Activated T-cell treated with anti-CD3 and anti-CD28 coated beads, Interleukin-2, amount 50 U/mL, for 24 hours (primary cell): ENCODE measurements around the gene PDE4B.
A peak's percentile ranks its signal among the peaks of the same experiment; 100 is the strongest.

Experiments
- DNase-seq: peaks from one replicate; pipeline ENCODE4 v3.0.0-alpha.2; 2020
- H3K27ac Mint-ChIP-seq: 2 replicates; pipeline ENCODE4 v1.8.0; 2020; ENCODE audit warnings: mild to moderate bottlenecking, mixed read lengths
- H3K27me3 Mint-ChIP-seq: 2 replicates; pipeline ENCODE4 v1.8.0; 2020; ENCODE audit warnings: mixed read lengths
- H3K36me3 Mint-ChIP-seq: 2 replicates; pipeline ENCODE4 v1.8.0; 2020; ENCODE audit warnings: low read depth, mixed read lengths
- H3K4me1 Mint-ChIP-seq: 2 replicates; pipeline ENCODE4 v1.8.0; 2020; ENCODE audit warnings: low read depth, mixed read lengths
- H3K4me3 Mint-ChIP-seq: 2 replicates; pipeline ENCODE4 v1.8.0; 2020; ENCODE audit warnings: mild to moderate bottlenecking, moderate library complexity, mixed read lengths
- H3K9me3 Mint-ChIP-seq: 2 replicates; pipeline ENCODE4 v1.8.0; 2020; ENCODE audit warnings: mixed read lengths

PDE4B gene

DNA sequence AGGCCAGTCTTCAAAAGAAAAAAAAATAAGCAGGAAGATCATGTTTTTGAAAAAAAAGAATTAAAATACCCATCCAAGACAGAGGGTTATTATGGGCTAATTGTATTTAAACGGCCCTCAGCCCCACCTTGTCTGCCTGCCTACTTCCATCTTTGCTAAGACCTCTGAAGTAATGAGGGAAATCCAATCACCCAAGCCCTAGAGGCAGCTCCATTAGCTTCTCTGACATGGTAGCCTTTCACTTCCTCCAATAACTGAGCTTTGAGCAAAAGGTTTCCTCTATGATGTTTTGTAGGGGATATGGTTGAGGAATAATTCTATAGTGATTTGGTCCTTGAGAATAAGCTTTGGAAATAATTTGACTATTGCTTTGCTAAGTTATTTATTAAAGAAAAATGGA is 563.1 kb downstream of the PDE4B start:
- Mint-ChIP-seq H3K36me3 (peaks cover 68% of the 10 kb centered on the region), H3K4me1 (peaks cover 92% of the 10 kb centered on the region), H3K9me3 (no peaks in the 10 kb centered on the region), H3K27ac (no peak overlapping the region), H3K27me3 (no peaks in the 10 kb centered on the region), H3K4me3 (no peak overlapping the region)
- no peak for DNase-seq

DNA sequence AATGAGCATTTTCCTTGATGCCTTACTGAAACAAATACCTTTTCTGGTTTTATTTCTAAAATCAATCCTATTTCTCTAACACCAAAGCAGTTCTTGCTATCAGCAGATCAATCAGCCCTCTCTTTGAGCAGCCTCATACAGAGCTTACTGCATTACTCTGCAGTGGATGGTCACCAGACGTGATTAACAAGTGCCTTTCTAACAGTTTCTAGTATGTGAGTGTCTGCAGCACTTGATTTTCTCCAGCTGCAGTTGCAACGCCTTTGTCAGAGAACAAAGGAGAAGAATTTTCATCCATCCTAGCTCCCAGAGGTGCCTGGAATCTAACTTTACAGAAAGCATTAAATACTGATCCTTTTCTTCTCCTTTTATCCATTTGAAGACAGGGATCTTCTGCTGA is 563.9 kb downstream of the PDE4B start:
- Mint-ChIP-seq H3K4me3 (no peak overlapping the region), H3K36me3 (peaks cover 76% of the 10 kb centered on the region), H3K27me3 (no peaks in the 10 kb centered on the region), H3K4me1 (peaks cover 84% of the 10 kb centered on the region), H3K9me3 (no peaks in the 10 kb centered on the region), H3K27ac (no peak overlapping the region)
- DNase-seq = no peak

DNA sequence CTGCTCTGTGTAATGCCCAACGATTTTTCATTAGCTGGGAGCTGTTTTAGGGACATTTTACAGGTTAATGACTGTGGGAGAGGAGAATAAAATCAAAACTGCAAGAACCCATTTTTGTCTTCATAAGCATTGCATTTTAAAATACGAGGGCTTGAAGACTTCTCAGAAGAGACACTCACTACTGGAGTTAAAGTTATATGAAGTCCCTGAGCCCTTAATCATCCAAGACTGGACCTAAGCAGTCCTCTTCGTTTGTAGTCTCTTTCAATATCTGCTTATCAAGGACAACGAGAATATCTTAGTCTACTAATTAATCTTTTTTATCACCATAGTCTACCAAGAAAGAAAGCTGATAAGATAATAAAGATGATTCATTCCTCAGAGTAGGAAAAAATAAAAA is 564.3 kb downstream of the PDE4B start:
- Mint-ChIP-seq H3K9me3 (no peaks in the 10 kb centered on the region), H3K27ac (no peak overlapping the region), H3K27me3 (no peaks in the 10 kb centered on the region), H3K4me1 (peaks cover 84% of the 10 kb centered on the region), H3K4me3 (no peak overlapping the region), H3K36me3 (peaks cover 80% of the 10 kb centered on the region)
- DNase-seq = no peak

DNA sequence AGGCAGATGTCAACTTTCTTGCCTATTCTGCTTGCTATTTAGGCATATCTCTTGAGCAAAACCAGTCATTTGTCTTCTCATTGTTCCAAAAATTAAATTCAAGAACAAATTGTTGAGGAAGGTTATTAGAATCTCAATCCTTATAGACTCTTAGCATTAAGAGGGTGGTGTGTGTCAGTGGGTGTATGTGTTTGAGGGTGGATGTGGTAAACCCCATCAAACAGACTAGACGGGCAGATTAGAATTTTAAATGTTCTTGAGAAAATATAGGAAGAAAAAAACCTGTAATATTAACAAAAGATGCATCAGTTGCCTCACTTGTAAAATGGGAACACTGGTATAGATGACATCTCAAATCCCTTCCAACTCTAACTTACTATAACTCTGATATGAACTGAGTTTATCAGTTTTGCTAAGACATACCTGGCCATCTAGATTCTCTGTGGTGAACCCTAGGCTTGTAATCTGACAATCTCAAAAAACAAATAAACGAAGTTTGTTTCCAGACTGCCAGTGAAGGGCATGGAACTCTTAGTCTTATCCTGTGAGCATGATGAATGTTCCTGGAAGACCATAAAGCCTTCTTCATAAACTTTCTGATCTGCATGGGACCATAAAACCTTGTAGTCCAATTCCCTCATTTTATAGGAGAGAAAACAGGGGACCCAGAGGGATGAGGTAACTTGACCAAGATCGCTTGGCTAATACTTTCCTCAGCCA is 564.9 kb downstream of the PDE4B start:
- Mint-ChIP-seq H3K27me3 (no peaks in the 10 kb centered on the region), H3K4me3 (no peak overlapping the region), H3K4me1 (peaks cover 84% of the 10 kb centered on the region), H3K36me3 (peaks cover 81% of the 10 kb centered on the region), H3K9me3 (no peaks in the 10 kb centered on the region), H3K27ac (peak overlapping the region; percentile 68)
- DNase-seq = no peak

DNA sequence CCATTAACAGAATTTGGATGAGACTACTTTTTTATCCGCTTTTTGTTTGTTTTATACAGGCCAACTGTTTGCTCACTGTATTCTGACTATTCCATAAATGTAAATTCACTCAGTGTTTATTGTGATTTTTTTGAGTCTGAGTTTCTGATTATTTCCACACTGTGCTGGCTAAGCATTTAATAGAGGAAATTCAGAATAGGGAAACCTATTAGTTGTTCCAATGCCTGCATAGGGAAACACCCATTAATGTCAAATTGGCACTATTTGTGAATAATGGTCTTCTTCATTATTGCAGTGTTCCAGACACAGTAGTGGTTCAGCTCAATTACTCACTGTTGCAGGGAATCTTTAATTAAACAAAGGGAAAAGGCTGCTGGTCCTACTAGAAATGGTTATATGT is 566.6 kb downstream of the PDE4B start:
- H3K4me3 Mint-ChIP-seq = no peak overlapping the region
- no peaks in the 10 kb centered on the region for H3K27me3 Mint-ChIP-seq
- H3K27ac Mint-ChIP-seq = peak overlapping the region; percentile 1
- peaks cover 86% of the 10 kb centered on the region for H3K36me3 Mint-ChIP-seq
- DNase-seq = no peak
- H3K9me3 Mint-ChIP-seq = no peaks in the 10 kb centered on the region
- peaks cover 76% of the 10 kb centered on the region for H3K4me1 Mint-ChIP-seq

DNA sequence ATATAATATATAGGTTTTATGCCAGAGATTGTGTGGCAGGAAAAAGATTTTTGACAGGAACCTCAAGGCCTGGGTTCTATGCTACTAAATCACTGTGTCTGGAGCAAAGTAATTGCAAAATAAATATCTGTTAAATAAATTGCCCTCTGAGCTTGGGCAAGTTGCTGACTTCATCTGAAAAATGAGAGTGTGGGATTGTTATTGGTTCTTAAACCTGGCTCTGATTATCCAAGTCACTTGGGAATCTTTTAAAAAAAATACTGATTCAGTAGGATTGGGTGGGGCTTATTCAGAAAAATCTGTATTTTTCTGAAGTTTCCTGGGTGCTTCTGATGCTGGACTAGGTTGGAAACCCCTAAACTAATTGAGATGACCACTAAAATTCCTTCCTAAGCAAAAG is 567.1 kb downstream of the PDE4B start:
- H3K9me3 Mint-ChIP-seq = no peaks in the 10 kb centered on the region
- H3K27ac Mint-ChIP-seq = peak overlapping the region; percentile 69
- DNase-seq = no peak
- H3K36me3 Mint-ChIP-seq = peaks cover 86% of the 10 kb centered on the region
- H3K27me3 Mint-ChIP-seq = no peaks in the 10 kb centered on the region
- H3K4me1 Mint-ChIP-seq = peaks cover 76% of the 10 kb centered on the region
- no peak overlapping the region for H3K4me3 Mint-ChIP-seq

DNA sequence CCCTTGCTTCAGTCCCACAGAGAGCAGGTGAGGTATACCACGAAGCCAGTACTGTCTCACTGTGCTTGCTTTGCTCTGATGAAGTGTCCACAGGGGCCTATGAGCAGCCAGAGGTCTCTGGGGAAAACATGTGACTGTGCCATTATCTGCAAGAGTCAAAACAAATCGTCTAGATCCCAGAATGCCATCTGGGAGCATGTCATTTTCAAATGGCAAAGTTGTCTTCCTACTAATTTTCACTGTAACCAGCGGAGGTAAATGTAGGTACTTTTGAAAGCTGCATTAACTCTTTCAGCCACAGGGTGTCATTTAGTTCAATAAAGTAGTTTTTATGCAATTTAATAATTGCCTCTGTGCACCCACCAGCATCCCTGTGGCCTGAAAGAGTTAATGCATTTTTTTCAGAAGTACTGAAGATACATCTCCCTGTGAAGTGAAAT is 567.6 kb downstream of the PDE4B start:
- Mint-ChIP-seq H3K4me3 (no peak overlapping the region), H3K9me3 (no peaks in the 10 kb centered on the region), H3K36me3 (peaks cover 89% of the 10 kb centered on the region), H3K27me3 (no peaks in the 10 kb centered on the region), H3K4me1 (peaks cover 78% of the 10 kb centered on the region), H3K27ac (peak overlapping the region; percentile 69)
- no peak for DNase-seq

DNA sequence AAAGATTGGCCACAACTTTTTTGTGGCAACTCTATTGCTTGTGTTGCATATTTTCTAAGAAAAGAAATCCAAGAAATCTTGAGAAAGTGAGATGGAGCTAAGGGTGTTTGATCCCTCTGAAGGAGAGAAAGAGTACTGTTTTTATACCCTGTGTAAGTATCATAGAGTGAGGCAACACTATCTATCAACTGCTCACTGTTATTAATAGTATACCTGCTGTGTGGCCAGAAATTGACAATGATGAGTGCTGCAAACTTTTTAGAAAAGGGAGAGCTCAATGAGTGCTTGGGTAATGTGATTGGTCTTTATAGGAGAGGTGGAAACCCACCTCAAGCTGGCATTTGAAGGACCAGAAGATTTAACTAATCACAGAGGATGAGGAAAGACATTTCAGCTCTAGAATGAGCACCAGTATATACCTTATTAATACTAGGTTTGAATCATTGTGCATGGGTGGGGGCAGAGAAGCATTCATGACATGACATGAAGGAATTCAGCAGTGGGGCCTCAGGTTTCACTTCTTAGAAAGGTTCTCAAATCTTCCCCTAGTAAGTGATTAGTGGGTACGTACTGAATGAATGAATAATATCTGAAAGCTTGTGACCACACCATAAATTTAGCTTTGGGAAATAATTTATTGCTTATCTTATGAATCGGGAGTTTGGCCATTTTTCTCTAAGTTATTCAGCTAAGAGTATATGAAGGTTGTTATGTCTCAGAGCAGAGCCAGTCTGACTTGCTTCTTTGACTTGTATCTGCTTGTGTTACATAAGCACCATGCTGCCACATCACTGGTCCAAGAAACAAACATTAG is 572.1 kb downstream of the PDE4B start:
- peak overlapping the region; percentile 81 for H3K27ac Mint-ChIP-seq
- peaks cover 81% of the 10 kb centered on the region for H3K4me1 Mint-ChIP-seq
- no peaks in the 10 kb centered on the region for H3K9me3 Mint-ChIP-seq
- no peak overlapping the region for H3K4me3 Mint-ChIP-seq
- DNase-seq = no peak
- H3K36me3 Mint-ChIP-seq = peaks cover 93% of the 10 kb centered on the region
- H3K27me3 Mint-ChIP-seq = no peaks in the 10 kb centered on the region

DNA sequence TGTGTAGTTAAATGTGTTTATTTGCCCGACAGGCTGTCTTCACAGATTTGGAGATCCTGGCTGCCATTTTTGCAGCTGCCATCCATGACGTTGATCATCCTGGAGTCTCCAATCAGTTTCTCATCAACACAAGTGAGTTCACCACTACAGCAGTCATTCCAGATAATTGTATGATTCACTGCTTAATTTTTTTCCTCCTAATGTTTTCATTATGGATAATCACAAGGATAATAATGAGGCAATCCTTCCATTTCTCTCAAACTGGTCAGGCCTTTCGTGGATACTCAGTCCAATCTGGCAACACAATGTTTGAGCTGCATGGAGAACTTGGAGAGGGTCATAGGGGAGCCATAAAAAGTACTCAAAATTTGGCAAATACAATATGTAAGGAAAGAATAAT is 572.9 kb downstream of the PDE4B start:
- Mint-ChIP-seq H3K27ac (peak overlapping the region; percentile 53), H3K27me3 (no peaks in the 10 kb centered on the region), H3K4me3 (no peak overlapping the region), H3K9me3 (no peaks in the 10 kb centered on the region), H3K4me1 (peaks cover 80% of the 10 kb centered on the region), H3K36me3 (peaks cover 96% of the 10 kb centered on the region)
- DNase-seq = no peak

DNA sequence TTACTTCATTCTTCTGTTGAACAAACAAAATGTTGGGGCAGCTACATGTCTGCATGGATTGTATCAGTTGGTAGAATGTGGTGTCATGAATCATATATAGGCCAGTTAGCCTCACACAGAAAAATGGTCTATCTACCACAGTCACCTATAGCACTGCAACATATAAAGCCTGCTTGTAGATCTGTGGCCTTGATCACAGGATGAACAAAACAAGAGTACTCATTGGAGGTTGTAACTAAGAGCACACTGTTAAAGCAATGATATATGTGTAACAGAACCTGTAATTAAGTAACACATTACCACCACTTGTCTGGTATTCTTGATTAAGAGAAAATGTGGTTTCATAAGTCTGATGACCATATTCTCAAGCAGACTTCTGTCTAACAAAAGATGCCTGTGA is 573.9 kb downstream of the PDE4B start:
- no peaks in the 10 kb centered on the region for H3K9me3 Mint-ChIP-seq
- no peak overlapping the region for H3K4me3 Mint-ChIP-seq
- DNase-seq = no peak
- H3K27me3 Mint-ChIP-seq = no peaks in the 10 kb centered on the region
- peak overlapping the region; percentile 83 for H3K27ac Mint-ChIP-seq
- peaks cover 96% of the 10 kb centered on the region for H3K36me3 Mint-ChIP-seq
- peaks cover 88% of the 10 kb centered on the region for H3K4me1 Mint-ChIP-seq

DNA sequence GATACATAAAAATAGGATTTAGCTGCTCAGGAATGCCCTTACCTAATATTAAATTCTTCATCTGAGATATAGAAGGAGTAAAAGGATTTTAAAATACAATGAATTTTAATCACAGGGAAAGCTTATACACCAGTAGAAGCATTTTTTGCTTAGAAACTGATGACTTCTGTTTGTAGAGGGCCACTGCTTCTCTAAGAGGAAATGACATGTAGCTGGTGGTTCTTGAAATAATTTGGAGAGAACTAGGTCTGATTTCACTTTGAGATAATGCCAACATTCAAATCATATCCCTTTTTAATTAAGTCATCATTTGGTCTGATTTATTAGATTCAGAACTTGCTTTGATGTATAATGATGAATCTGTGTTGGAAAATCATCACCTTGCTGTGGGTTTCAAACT is 574.7 kb downstream of the PDE4B start:
- H3K36me3 Mint-ChIP-seq = peaks cover 96% of the 10 kb centered on the region
- peaks cover 2% of the 10 kb centered on the region for H3K9me3 Mint-ChIP-seq
- DNase-seq = no peak
- H3K4me1 Mint-ChIP-seq = peaks cover 88% of the 10 kb centered on the region
- H3K4me3 Mint-ChIP-seq = no peak overlapping the region
- H3K27me3 Mint-ChIP-seq = no peaks in the 10 kb centered on the region
- peak overlapping the region; percentile 83 for H3K27ac Mint-ChIP-seq

DNA sequence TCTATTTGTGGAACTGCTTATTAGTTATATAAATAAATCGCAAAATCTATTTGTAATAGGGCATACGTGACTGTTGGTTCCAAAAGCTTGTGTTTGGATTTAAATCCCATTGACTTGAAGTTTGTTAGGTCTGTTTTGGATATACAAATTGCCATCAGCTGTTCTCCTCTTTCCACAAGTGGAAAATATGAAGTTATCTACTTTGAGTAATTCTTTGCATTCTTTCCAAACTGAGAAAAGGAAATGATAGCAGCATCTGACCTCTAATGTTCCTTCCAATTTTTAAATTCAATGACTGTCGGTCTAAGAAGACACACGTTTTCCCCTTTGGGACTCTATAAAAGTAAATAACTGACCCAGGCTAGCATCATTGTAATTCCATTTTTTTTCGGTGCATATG is 575.6 kb downstream of the PDE4B start:
- H3K9me3 Mint-ChIP-seq = peaks cover 2% of the 10 kb centered on the region
- no peaks in the 10 kb centered on the region for H3K27me3 Mint-ChIP-seq
- peaks cover 96% of the 10 kb centered on the region for H3K36me3 Mint-ChIP-seq
- H3K4me3 Mint-ChIP-seq = no peak overlapping the region
- DNase-seq = no peak
- peaks cover 92% of the 10 kb centered on the region for H3K4me1 Mint-ChIP-seq
- peak overlapping the region; percentile 75 for H3K27ac Mint-ChIP-seq

DNA sequence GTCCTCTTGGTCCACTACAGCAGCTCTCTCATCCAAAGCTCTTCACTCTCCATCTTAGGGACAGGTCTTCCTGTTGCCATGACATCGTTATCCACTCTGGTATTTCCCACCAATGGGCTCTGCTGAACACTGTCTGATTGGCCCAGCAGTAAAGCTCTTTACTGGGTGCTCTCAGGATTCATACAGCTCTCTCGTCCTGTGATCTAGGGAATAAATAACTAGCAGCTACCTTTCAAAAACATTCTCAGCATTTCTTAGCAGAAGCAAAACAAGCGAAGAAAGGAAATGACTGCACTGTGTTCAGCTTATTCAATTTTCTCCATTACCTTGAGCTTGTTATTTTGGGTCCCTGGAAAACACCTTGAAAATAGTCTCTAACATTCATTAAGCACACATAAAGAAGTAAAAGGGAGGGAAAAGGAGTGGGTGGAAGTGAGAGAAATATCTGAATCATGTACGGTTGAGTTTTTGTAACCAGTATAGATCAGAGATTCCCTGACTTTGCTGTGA is 577.8 kb downstream of the PDE4B start:
- H3K4me3 Mint-ChIP-seq = peak overlapping the region; percentile 30
- peak overlapping the region; percentile 96 for H3K27ac Mint-ChIP-seq
- H3K27me3 Mint-ChIP-seq = no peaks in the 10 kb centered on the region
- peaks cover 2% of the 10 kb centered on the region for H3K9me3 Mint-ChIP-seq
- peak; percentile 46 for DNase-seq
- peaks cover 96% of the 10 kb centered on the region for H3K4me1 Mint-ChIP-seq
- H3K36me3 Mint-ChIP-seq = peaks cover 81% of the 10 kb centered on the region

DNA sequence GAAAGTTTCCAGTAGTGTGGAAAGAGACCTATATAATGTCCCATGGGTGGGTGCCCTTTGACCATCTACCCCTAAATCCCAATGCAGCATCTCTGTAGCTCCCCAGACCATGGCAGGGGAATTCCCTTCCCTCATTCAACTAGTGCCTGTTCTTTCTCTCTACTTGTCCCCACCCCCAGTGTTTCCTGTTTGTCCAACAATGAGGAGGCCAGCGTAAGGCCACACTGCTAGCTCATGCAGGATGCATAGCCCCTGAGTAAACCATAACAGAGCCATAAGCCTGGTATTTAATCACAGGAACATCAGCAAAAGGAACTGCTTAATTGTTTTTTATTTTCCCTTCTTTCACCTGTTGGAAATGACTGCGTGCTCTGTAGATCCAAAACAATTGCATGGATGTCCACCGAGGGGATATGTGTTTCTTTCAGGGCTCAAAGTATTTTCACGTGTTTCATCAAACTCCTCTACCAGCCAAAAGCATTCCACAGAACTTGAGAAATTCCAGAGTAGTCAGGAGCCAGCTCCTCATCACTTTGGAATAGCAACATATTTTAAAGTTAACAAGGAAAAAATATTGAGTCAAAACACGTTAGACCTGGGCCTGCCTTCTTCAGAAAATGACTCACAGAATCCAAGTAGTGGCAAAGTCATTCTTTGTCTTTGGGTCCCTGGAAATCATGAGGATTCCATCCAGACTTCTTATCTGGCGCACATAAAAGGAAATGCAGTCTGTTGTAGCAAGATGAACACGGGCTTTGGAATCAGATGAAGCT is 578.7 kb downstream of the PDE4B start:
- Mint-ChIP-seq H3K4me3 (peak overlapping the region; percentile 42), H3K27me3 (no peaks in the 10 kb centered on the region), H3K27ac (peak overlapping the region; percentile 100), H3K4me1 (peaks cover 96% of the 10 kb centered on the region), H3K9me3 (peaks cover 2% of the 10 kb centered on the region), H3K36me3 (peaks cover 72% of the 10 kb centered on the region)
- DNase-seq = no peak
